ENCODE data around the gene TRAK1.

The TRAK1 gene

GRCh38 chr3:42130329-42131070 is 39.3 kb downstream of the TRAK1 start:
- no peaks in the 10 kb centered on the region for H3K27me3 ChIP-seq (ENCODE audit: insufficient read depth, poor library complexity, severe bottlenecking)
- no peak overlapping the region for H3K4me3 ChIP-seq (replicated peaks; ENCODE audit: insufficient read depth, low read length)
- TF ChIP-seq SPI1 (IDR thresholded peaks at IDR 0.05; ENCODE audit: borderline replicate concordance, low read depth) (no peak), GABPA (IDR thresholded peaks at IDR 0.05; ENCODE audit: low read depth) (no peak)
- no peak overlapping the region for H3K27ac ChIP-seq (replicated peaks)
- no peak for DNase-seq (ENCODE audit: low read depth in 1 of 2, low spot score in 1 of 2)

GRCh38 chr3:42133500-42134298 is 42.5 kb downstream of the TRAK1 start:
- H3K4me3 ChIP-seq (replicated peaks; ENCODE audit: insufficient read depth, low read length) = no peak overlapping the region
- DNase-seq (ENCODE audit: low read depth in 1 of 2, low spot score in 1 of 2) = no peak
- H3K27me3 ChIP-seq (ENCODE audit: insufficient read depth, poor library complexity, severe bottlenecking) = no peaks in the 10 kb centered on the region
- no peak for TF ChIP-seq POLR2AphosphoS5 (IDR thresholded peaks at IDR 0.05; ENCODE audit: low read depth)
- no peak for TF ChIP-seq GABPA (IDR thresholded peaks at IDR 0.05; ENCODE audit: low read depth)
- TF ChIP-seq REST (IDR thresholded peaks at IDR 0.05; ENCODE audit: insufficient replicate concordance, low read depth) = no peak
- TF ChIP-seq CTCF (IDR thresholded peaks at IDR 0.05; ENCODE audit: insufficient read depth, low read length) = no peak
- no peak for TF ChIP-seq SPI1 (IDR thresholded peaks at IDR 0.05; ENCODE audit: borderline replicate concordance, low read depth)
- no peak overlapping the region for H3K27ac ChIP-seq (replicated peaks)

- no peak overlapping the region for H3K27ac ChIP-seq (replicated peaks)
Observed at GRCh38 chr3:42134867-42135464, 43.8 kb downstream of the TRAK1 start.

More at GRCh38 chr3:42134867-42135464, 43.8 kb downstream of the TRAK1 start:
- no peak for DNase-seq (ENCODE audit: low read depth in 1 of 2, low spot score in 1 of 2)
- no peaks in the 10 kb centered on the region for H3K27me3 ChIP-seq (ENCODE audit: insufficient read depth, poor library complexity, severe bottlenecking)
- no peak for TF ChIP-seq CTCF (IDR thresholded peaks at IDR 0.05; ENCODE audit: insufficient read depth, low read length)
- TF ChIP-seq GABPA (IDR thresholded peaks at IDR 0.05; ENCODE audit: low read depth) = no peak
- TF ChIP-seq POLR2AphosphoS5 (IDR thresholded peaks at IDR 0.05; ENCODE audit: low read depth) = no peak
- no peak for TF ChIP-seq REST (IDR thresholded peaks at IDR 0.05; ENCODE audit: insufficient replicate concordance, low read depth)
- no peak for TF ChIP-seq SPI1 (IDR thresholded peaks at IDR 0.05; ENCODE audit: borderline replicate concordance, low read depth)
- no peak overlapping the region for H3K4me3 ChIP-seq (replicated peaks; ENCODE audit: insufficient read depth, low read length)
